Measurements from ENCODE around the gene PLK1.
"Not testable (repeated sequence)": the region's sequence is repeated elsewhere in the genome, so short reads cannot be mapped to it uniquely, and the experiment has no call there.

The PLK1 gene

GRCh38 chr16:23706439-23706838 lies 27.8 kb downstream of the PLK1 start:
- DNase-seq (ENCODE audit: low read depth in 2 of 2, low spot score in 1 of 2), result no peak

GRCh38 chr16:23709536-23709935 lies 30.8 kb downstream of the PLK1 start:
- DNase-seq (ENCODE audit: low read depth in 2 of 2, low spot score in 1 of 2), result no peak

- DNase-seq (ENCODE audit: low read depth in 2 of 2, low spot score in 1 of 2), result no peak
These were observed 31.3 kb downstream of the PLK1 start for GRCh38 chr16:23710008-23710407.

- DNase-seq (ENCODE audit: low read depth in 2 of 2, low spot score in 1 of 2), result no peak
These were observed 31.8 kb downstream of the PLK1 start for GRCh38 chr16:23710504-23710903.

GRCh38 chr16:23711785-23712184 lies 33.1 kb downstream of the PLK1 start:
- no peak for DNase-seq (ENCODE audit: low read depth in 2 of 2, low spot score in 1 of 2)

- no peak for DNase-seq (ENCODE audit: low read depth in 2 of 2, low spot score in 1 of 2)
These were observed 34.3 kb downstream of the PLK1 start, which contains the start of gene ERN2 for GRCh38 chr16:23712976-23713375. ERN2 (minus strand) TSS chr16:23713222; CDS start chr16:23713187, 35 bp downstream.

GRCh38 chr16:23716484-23716883 lies 37.8 kb downstream of the PLK1 start:
- no peak for DNase-seq (ENCODE audit: low read depth in 2 of 2, low spot score in 1 of 2)

GRCh38 chr16:23722613-23723240 lies 44.0 kb downstream of the PLK1 start:
- not testable (repeated sequence) for DNase-seq (ENCODE audit: low read depth in 2 of 2, low spot score in 1 of 2)

GRCh38 chr16:23724096-23724784 lies 45.6 kb downstream of the PLK1 start:
- DNase-seq (ENCODE audit: low read depth in 2 of 2, low spot score in 1 of 2), result no peak

GRCh38 chr16:23724785-23725131 lies 46.1 kb downstream of the PLK1 start:
- no peak for DNase-seq (ENCODE audit: low read depth in 2 of 2, low spot score in 1 of 2)

- DNase-seq (ENCODE audit: low read depth in 2 of 2, low spot score in 1 of 2), result no peak
These were observed 48.0 kb downstream of the PLK1 start for GRCh38 chr16:23726710-23727109.

GRCh38 chr16:23728112-23728477 lies 49.4 kb downstream of the PLK1 start:
- no peak for DNase-seq (ENCODE audit: low read depth in 2 of 2, low spot score in 1 of 2)

- no peak for DNase-seq (ENCODE audit: low read depth in 2 of 2, low spot score in 1 of 2)
These were observed 51.1 kb downstream of the PLK1 start for GRCh38 chr16:23729503-23730424.

- no peak for DNase-seq (ENCODE audit: low read depth in 2 of 2, low spot score in 1 of 2)
These were observed 55.6 kb downstream of the PLK1 start for GRCh38 chr16:23734176-23734893.

GRCh38 chr16:23737423-23738028 lies 58.8 kb downstream of the PLK1 start:
- DNase-seq (ENCODE audit: low read depth in 2 of 2, low spot score in 1 of 2), result not testable (repeated sequence)

GRCh38 chr16:23739516-23739915 lies 60.8 kb downstream of the PLK1 start:
- no peak for DNase-seq (ENCODE audit: low read depth in 2 of 2, low spot score in 1 of 2)

Data from stimulated activated CD8-positive, alpha-beta memory T cell treated with anti-CD3 and anti-CD28 coated beads, Interleukin-4, amount 100 ng/mL, for 1 hour (primary cell).